ENCODE results near the gene CCDC28B. TPM values are rescaled to one million over a fixed set of nuclear protein-coding genes. Genes with fewer than 3 reads are reported as not detected.

CCDC28B gene
- total and polyA plus RNA-seq, 2 donors (not counting 3 experiments of a cell fraction or from before 2014, with no cell fraction given) = 12.0 to 19.1 TPM

DNA sequence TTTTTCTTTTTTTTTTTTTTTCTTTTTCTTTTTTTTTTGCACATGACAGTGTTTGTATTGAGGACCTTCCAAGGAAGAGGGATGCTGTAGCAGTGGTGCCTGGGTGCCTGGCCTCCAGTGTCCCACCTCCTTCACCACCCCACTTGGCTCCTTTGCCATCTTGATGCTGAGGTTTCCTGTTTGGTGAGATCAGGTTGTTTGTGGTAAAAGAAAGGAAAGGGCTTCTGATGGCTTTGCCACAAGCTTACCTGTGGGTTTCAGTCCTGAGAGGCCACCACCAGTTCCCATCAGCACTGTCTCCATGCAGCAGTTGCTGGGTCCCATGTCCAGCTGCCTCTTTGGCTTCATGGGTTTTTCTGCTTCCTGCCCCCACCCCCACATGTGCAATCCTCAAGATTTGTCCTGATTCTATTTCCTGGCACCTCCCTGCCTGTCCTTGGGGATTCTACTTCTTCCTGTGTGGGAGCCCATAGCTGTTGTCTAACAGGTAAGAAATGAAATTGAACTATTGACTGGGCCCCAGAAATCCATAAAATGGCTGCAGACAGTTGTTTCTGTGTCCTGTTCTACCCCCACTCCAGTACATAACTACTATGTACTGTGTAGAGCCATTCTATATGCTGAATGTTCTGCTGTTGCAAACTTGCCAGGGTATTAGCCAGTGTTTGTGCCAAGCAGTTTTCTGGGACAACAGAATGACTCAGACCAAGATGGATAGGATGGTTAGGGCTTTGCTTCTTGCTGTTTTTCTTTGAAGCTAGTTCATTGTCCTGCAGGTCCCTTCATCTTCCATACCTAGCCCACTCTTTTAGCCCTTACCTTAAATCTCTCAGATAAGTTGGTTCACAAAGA, 4.2 kb upstream of the CCDC28B start:
- Histone ChIP-seq H3K9me1 (replicated peaks; ENCODE audit: control insufficient read depth, extremely low read depth, insufficient read depth, low read length) (no peaks in the 10 kb centered on the region), H3K4me3 (replicated peaks in 1 of 3; ENCODE audit: insufficient read depth in 1 of 3, low read depth in 1 of 3, low read length in 3 of 3) (no peak overlapping the region), H3K4me2 (ENCODE audit: insufficient read depth, low read length) (no peak overlapping the region), H3K4me1 (ENCODE audit: control insufficient read depth, extremely low read depth, insufficient read depth, low read length) (peaks cover 2% of the 10 kb centered on the region), H3K27ac (ENCODE audit: insufficient read depth, low read depth, low read length) (no peak overlapping the region), H3K36me3 (ENCODE audit: control insufficient read depth in 2 of 2, extremely low read depth in 1 of 2, insufficient read depth in 2 of 2, low read length in 2 of 2) (peaks cover 29 to 54% of the 10 kb centered on the region in 2 experiments), H3K9ac (replicated peaks; ENCODE audit: extremely low read depth, insufficient read depth, low read length) (no peak overlapping the region), H4K20me1 (replicated peaks; ENCODE audit: control insufficient read depth, extremely low read depth, insufficient read depth, low read length) (no peaks in the 10 kb centered on the region), H2AFZ (ENCODE audit: low read depth, low read length) (no peak overlapping the region), H3K9me3 (replicated peaks; ENCODE audit: control insufficient read depth, insufficient read depth, low read length) (no peaks in the 10 kb centered on the region), H3K79me2 (ENCODE audit: control insufficient read depth, insufficient read depth, low read length) (no peaks in the 10 kb centered on the region), H3K27me3 (ENCODE audit: control insufficient read depth in 2 of 2, insufficient read depth in 2 of 2, low read length in 2 of 2) (no peaks in the 10 kb centered on the region)
- TF ChIP-seq MYC (IDR thresholded peaks at IDR 0.05; ENCODE audit: low read depth, low read length) (no peak), GATA2 (IDR thresholded peaks at IDR 0.05; ENCODE audit: insufficient read depth, insufficient read length, low read depth, low read length) (no peak), POLR2AphosphoS5 (IDR thresholded peaks at IDR 0.05; ENCODE audit: insufficient read depth, low read depth, low read length) (no peak), JUN (IDR thresholded peaks at IDR 0.05; ENCODE audit: borderline replicate concordance, insufficient read depth, insufficient read length, low read depth) (no peak), FOS (IDR thresholded peaks at IDR 0.05; ENCODE audit: borderline replicate concordance, insufficient read depth, low read length) (no peak), POLR2A (IDR thresholded peaks at IDR 0.05; ENCODE audit: low read depth, low read length) (no peak), EZH2 (IDR thresholded peaks at IDR 0.05; ENCODE audit: borderline replicate concordance, low read depth, low read length, severe bottlenecking) (no peak)
- TF ChIP-seq, protein P1, sequence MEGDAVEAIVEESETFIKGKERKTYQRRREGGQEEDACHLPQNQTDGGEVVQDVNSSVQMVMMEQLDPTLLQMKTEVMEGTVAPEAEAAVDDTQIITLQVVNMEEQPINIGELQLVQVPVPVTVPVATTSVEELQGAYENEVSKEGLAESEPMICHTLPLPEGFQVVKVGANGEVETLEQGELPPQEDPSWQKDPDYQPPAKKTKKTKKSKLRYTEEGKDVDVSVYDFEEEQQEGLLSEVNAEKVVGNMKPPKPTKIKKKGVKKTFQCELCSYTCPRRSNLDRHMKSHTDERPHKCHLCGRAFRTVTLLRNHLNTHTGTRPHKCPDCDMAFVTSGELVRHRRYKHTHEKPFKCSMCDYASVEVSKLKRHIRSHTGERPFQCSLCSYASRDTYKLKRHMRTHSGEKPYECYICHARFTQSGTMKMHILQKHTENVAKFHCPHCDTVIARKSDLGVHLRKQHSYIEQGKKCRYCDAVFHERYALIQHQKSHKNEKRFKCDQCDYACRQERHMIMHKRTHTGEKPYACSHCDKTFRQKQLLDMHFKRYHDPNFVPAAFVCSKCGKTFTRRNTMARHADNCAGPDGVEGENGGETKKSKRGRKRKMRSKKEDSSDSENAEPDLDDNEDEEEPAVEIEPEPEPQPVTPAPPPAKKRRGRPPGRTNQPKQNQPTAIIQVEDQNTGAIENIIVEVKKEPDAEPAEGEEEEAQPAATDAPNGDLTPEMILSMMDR (IDR thresholded peaks at IDR 0.05; ENCODE audit: extremely low read depth in 1 of 2, insufficient read depth in 1 of 2, low read depth in 1 of 2, low read length in 2 of 2) = no peak
- TF ChIP-seq, protein P2, sequence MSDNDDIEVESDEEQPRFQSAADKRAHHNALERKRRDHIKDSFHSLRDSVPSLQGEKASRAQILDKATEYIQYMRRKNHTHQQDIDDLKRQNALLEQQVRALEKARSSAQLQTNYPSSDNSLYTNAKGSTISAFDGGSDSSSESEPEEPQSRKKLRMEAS (IDR thresholded peaks at IDR 0.05; ENCODE audit: insufficient read depth, insufficient read length) = no peak
- ChIA-PET POLR2A (interaction anchor here (0.9 to 1.1 kb wide), 2 partner anchors 19 to 88 kb away, joined by 3 read pairs; partner anchors contain the start of gene KPNA6), CTCF (interaction anchor here (0.8 kb wide), 1 partner anchor 205 kb away, joined by 3 read pairs; no protein-coding TSS in a partner anchor)
- dilution Hi-C loops (cut with MboI; ENCODE audit: extremely low pct_ligation_motif_present, low sequenced_read_pairs) (no loop called here), intact Hi-C loops (cut with micrococcal nuclease) (no loop called here)
- BruUV-seq (replicated peaks) = TSS peak; percentile 23
- FAIRE-seq = no peak
- DNase-seq (ENCODE audit: low read depth, low spot score) = peak; percentile 12
